OCI-M2 (cell line): ENCODE data around the gene TBC1D22A.

Experiments used
- DNase-seq: peaks from one replicate; lab custom pipeline; 2025; ENCODE audit not compliant: unreplicated experiment; lab: John Stamatoyannopoulos, UW

TBC1D22A gene

GRCh38 chr22:46856661-46857060 is 94.2 kb downstream of the TBC1D22A start:
- DNase-seq, result no peak

DNA sequence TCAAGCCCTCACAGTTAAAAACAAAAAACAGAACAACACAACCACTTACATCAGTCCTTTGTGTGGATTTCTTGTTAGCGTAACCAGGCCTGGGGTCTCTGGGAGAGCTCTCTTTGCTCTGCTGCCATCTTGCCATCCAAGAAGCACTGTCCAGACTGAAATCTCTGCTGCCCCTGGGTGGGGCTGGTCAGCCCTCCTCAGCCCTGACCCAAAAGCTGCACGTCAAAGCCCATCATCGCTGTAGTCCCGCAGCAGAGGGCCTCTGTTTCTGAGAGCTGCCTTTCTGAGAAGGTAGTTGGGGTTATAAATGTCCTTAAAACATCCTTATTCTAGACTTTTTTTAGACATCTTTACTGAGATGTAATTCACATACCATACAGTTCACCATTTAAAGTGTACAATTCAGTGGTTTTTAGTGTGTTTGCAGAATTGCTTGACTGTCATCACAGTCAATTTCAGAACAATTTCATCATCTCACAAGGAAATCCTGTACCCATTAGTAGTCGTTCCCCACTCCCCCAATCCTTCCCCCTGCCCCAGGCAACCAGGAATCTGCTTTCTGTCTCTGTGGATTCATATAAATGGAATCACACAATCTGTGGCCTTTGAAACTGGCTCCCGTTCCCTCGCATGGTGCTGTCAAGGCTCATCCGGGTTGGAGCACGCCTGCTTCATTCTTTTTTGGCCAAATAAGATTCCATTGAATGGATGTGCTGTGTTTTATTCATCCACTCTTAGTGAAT is 94.9 kb downstream of the TBC1D22A start:
- no peak for DNase-seq

GRCh38 chr22:46857885-46858143 is 95.4 kb downstream of the TBC1D22A start:
- no peak for DNase-seq

GRCh38 chr22:46858181-46858771 is 95.8 kb downstream of the TBC1D22A start:
- no peak for DNase-seq

GRCh38 chr22:46860562-46860961 is 98.1 kb downstream of the TBC1D22A start:
- no peak for DNase-seq

- DNase-seq, result no peak
Observed at GRCh38 chr22:46861468-46862367, 99.3 kb downstream of the TBC1D22A start.

DNA sequence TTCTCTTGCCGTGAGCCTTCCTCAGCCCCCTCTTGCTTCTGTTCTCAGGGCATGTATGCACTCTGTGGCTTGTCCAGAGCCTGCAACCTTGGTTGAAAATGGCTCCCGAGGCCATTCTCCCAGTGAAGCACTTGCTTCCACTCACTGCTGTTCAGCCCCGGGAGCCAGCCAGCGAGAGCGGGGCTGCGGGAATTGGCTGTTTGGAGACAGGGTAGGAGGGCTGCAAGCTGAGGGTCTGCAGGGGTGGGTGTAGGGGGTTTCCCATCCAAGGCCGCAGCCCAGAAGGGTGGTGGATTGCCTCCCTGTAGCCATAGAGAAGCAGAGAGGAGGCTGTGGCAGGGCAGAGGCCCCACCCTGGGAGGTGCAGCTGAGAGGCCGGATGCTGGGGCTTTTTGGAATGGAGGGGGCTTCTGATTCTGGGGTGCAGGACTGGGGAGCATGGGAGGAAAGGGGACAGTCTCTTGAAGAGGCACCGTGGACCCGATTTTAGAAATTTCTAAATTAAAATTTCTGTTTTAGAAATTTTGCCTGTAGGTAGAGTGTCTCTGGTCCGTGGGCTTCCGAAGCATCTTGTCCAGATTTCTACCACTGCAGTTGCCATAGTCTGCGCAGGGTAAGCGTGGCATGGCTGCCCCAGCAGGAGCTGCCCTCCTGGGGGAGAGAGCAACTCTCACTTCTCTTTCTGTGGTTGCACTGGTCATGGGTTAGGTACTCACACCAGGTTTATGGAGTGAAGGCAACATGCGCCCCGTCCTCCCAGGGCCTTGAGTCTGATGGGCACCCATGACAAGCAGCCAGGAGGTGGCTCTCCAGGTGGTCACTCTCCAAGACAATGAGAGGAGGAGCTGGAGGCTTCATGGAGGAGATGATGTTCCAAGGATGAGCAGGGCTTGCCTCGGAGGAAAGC is 100.2 kb downstream of the TBC1D22A start:
- no peak for DNase-seq

GRCh38 chr22:46863794-46864193 is 101.3 kb downstream of the TBC1D22A start:
- DNase-seq, result no peak

DNA sequence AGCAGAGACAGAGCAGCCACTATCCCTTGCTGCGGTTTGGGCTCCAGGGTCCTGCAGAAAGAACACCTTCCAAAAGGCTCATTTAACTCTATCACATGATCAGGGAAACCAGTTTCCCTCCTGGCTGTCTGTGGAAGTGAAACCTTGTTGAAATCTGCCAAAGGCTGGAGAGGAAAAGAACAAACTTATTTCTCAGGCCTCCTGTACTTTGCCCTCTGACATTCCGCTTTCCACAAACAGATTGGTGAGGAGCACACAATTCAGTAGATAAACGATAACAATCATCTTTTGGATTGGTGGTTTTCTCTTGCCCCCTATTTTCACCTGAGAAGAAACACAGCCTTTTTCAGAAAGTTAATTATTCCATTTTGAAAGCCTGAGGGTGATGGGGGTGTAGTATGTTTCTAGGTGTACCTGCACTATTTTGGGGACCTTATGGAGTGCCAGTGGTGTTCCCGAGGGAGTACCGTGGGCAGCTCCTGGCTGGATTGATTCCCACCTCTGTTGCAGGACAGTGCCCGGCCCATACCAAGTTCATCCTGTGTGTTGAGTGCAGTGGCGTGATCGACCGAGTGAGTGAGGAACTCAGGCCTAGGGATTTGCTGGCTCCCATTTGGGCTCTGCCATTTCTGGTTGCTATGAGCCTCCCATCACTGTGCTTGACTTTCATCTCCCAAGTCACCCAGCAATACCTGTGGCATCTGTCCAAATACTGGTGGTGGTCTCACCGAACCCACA is 102.0 kb downstream of the TBC1D22A start:
- no peak for DNase-seq

DNA sequence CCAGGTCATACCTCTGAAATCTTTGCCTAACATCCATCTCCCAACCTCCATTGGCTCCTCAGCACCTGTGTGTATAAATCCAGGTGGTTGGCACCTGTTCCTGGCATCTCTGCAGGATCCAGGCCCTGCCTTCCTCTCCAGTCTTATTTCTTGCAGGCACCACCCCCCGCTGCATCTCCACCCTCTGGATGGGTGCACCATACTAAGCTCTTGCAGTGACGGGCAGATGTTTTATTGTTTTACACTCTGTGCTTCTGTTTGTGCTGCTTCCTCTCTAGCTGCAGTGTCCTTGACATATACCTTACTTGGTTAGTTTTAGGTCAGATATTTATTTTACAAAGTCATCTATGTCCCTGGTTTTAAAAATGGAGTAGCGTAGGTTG is 102.6 kb downstream of the TBC1D22A start:
- no peak for DNase-seq

GRCh38 chr22:46865642-46866041 is 103.2 kb downstream of the TBC1D22A start:
- no peak for DNase-seq

- DNase-seq, result no peak
Observed at GRCh38 chr22:46866591-46866990, 104.1 kb downstream of the TBC1D22A start.

GRCh38 chr22:46867106-46867505 is 104.7 kb downstream of the TBC1D22A start:
- DNase-seq, result no peak

DNA sequence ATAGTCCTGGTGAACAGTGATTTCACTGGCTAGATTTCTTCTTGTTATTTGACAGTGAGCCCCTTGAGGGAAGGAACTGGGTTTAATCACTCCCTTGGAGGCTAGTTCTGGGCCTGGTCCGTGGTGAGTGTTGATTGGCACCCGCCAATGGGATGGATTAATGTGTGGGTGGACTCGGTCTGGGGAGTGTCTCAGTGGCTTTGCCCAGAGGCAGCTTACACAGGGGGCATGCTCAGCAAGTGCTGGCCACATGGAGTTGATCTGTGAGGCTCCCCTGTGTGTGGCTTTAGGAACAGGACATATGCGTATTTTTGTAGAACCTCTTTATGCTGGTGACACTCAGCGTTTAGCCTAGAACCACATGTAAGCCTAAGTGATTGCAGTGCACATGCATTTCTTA is 106.9 kb downstream of the TBC1D22A start:
- no peak for DNase-seq

DNA sequence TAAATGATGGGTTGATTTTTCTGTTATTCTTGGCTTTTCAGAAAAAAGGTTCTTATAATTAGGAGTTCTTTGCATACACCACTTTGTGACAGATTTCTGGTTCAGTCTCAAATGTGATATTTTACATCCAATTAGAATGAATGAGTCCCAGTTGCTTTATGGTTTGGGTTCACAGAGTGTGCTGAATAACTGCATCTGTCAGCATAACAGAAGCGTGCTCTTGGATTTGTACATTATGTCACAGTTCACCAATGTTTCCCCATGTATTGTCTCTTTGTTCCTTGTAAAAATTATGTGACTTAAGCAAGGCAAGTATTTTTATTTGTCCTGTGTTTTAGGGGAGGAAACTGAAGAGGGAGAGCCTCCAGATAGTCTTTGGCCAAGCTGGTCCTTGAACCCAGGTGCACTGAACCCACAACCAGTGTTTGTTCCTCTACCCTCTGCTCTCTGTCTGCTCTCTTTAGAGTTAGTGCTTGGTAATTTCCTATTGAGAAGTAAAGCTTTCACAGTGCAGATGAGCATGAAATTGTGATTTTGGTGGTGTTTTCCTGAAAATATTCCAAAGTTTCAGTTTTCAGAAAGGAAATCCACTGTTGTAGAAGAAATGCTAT is 107.5 kb downstream of the TBC1D22A start:
- DNase-seq, result no peak

- no peak for DNase-seq
Observed at GRCh38 chr22:46871826-46872225, 109.4 kb downstream of the TBC1D22A start.

DNA sequence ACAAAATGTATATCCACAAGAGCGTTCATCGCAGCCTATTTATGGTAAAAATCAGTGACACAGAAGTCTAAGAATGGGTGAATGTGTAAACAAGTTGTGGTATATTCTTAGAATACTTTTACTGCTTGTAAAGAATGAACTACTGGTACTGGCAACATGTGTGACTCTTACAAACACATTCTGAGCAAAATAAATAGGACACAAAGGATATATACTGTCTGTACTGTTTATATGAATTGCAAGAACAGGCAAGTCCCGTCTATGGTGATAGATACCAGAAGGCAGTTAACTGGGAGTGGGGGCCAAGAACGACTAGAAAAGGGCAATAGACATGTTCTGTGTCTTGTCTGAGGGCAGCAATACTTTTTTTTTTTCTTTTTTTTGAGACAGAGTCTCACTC is 112.6 kb downstream of the TBC1D22A start:
- DNase-seq, result no peak

DNA sequence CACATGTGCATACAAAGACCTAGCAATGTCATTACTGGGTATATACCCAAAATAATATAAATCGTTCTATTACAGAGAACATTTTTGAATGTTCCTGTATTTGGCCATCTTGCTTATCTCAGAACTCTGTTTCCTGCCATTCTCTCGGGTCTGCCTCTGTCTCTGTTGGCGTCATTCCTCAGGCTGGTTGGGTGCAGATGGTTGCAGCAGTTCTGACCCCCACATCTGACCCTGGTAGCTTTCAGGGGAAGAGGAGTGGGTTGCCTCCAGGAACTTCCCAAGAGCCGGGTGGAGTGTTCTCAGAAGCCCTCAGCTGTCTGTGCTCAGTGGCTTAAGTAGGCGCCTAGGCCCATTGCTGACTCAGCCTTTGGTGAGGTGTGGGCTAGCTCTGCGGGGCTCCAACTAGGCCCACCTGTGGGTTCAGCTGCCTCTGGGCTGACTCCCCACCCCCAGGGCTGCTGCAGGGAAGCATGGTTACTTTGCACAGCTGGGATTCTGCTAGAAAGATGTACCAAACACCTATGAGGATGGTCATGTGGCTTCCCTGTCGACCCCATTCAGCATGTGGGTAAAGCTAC is 114.0 kb downstream of the TBC1D22A start:
- no peak for DNase-seq

DNA sequence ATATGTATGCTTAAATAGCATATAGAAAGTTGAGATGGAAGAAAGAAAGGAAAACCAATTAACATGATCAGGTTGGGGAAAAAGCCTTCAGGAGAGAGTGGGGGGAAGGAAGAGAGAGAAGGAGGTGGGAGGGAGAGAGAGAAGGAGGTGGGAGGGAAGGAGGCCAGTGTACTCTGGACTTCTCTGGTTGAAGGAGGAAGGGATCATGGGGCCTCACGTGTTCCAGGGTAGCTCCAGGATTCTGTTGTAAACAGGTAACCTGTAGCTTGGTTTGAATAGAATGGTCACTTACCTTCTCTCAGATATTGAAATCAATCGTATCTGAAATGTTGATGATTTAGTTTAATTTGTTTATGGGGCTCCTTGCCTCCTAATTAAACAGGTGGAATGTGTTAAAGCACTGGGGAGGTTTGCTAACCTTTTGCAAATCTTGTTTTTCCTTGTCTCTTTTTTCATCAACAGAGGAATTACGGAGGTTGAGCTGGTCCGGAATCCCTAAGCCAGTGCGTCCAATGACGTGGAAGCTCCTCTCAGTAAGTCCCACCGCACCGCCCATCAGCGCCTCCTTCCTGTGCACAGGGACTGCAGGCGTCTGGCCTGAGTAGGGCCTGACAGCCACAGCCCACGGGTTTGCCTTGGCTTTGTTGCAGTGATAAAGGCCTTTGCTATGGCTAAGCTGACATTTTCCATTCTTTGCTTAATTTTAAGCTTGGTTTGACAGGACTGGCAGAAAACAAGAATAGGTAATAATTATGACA is 115.9 kb downstream of the TBC1D22A start:
- no peak for DNase-seq
